K562 (cell line): ENCODE measurements around the gene MRPL27. TPM values are rescaled to one million over a fixed set of nuclear protein-coding genes. Genes with fewer than 3 reads are reported as not detected.

Experiments used
- ATAC-seq: fragments of 200-7000 bp; cut with Tn5 transposase; 3 replicates; pipeline ENCODE4 v1.9.1; 2020; ENCODE audit warnings: moderate library complexity
- BruUV-seq: library from RNA; stranded (reverse); fragments of 400-500 nt; replicated peaks from 2 replicates; lab custom pipeline; 2021; lab: Mats Ljungman, UMichigan
- CTCF ChIA-PET: fragments of 300-600 bp; formaldehyde crosslinking; extraction: SDS; loops from one replicate; lab custom pipeline; 2021; ENCODE audit warnings: low intra/inter-chr PET ratio; lab: Yijun Ruan, JAX
- POLR2A ChIA-PET: fragments of 300-600, 350-650 bp; sonication (Branson Sonifier 250); formaldehyde crosslinking; extraction: SDS; loops from one replicate; lab custom pipeline; 2021; ENCODE audit warnings: antibody characterized with exemption, inconsistent platforms; lab: Yijun Ruan, JAX
- DNase-seq, 4 experiments: peaks; one replicate each; pipeline versions ENCODE4 v3.0.0 to v3.0.0-alpha.2; 2011 to 2018; ENCODE audit warnings: low spot score in 3 of 4, mixed read lengths in 3 of 4; ENCODE audit errors: extremely low read depth in 1 of 4
- FAIRE-seq: peaks from 2 replicates; lab custom pipeline; 2011; peaks lifted over from hg19 to GRCh38; lab: Jason Lieb, UNC
- H2AFZ ChIP-seq: 2 replicates; pipeline ENCODE4 v1.6.0; 2011; ENCODE audit warnings: low read depth, low read length, control low read depth, inconsistent platforms
- H3K27ac ChIP-seq: fragments of 200-600 bp; 3 replicates; pipeline ENCODE4 v1.8.0; 2011; ENCODE audit warnings: low read depth, mild to moderate bottlenecking, control low read depth, inconsistent platforms, low read length, moderate library complexity, mixed read lengths; ENCODE audit errors: extremely low read depth
- H3K27me3 ChIP-seq, 2 experiments: fragments of 300-600 bp in 1 of 2; 2 replicates in 1 of 2; 3 replicates in 1 of 2; pipeline versions ENCODE4 v1.6.0 to v1.8.0; 2011; ENCODE audit warnings: inconsistent platforms in 2 of 2, low read length in 2 of 2, mild to moderate bottlenecking in 1 of 2, mixed read lengths in 1 of 2, moderate library complexity in 1 of 2; ENCODE audit not compliant: control insufficient read depth in 2 of 2, insufficient read depth in 2 of 2
- H3K36me3 ChIP-seq: fragments of 300-600 bp; 3 replicates; pipeline ENCODE4 v1.8.0; 2011; ENCODE audit warnings: mild to moderate bottlenecking, low read length, inconsistent platforms; ENCODE audit not compliant: control insufficient read depth, insufficient read depth
- H3K4me1 ChIP-seq, 2 experiments: fragments of 200-600 bp in 1 of 2; replicated peaks in 1 of 2; 2 replicates in 1 of 2; 3 replicates in 1 of 2; pipeline versions ENCODE4 v1.5.1 to v1.8.0; 2011; ENCODE audit warnings: inconsistent platforms in 2 of 2, low read length in 2 of 2, mild to moderate bottlenecking in 1 of 2, mixed read lengths in 1 of 2, moderate library complexity in 1 of 2; ENCODE audit not compliant: control insufficient read depth in 2 of 2, insufficient read depth in 2 of 2
- H3K4me2 ChIP-seq: 2 replicates; pipeline ENCODE4 v1.6.1; 2011; ENCODE audit warnings: low read length, control low read depth, inconsistent platforms, mixed read lengths; ENCODE audit not compliant: insufficient read depth
- H3K4me3 ChIP-seq: fragments of 200-600 bp; sonication (generic), shearing (Covaris generic); 2 replicates; pipeline ENCODE4 v1.5.1; 2016; ENCODE audit warnings: control low read depth, inconsistent platforms
- H3K79me2 ChIP-seq: fragments of 200-600 bp; 3 replicates; pipeline ENCODE4 v1.8.0; 2011; ENCODE audit warnings: low read length, inconsistent platforms; ENCODE audit not compliant: control insufficient read depth, insufficient read depth
- H3K9ac ChIP-seq, 2 experiments: 2 replicates each; pipeline versions ENCODE4 v1.6.0 to v1.6.1; 2011; ENCODE audit warnings: low read depth in 2 of 2, low read length in 2 of 2, control low read depth in 1 of 2, inconsistent platforms in 1 of 2, mild to moderate bottlenecking in 1 of 2, mixed read lengths in 1 of 2; ENCODE audit not compliant: insufficient read depth in 1 of 2
- H3K9me1 ChIP-seq: one replicate; pipeline ENCODE4 v1.6.0; 2011; ENCODE audit warnings: inconsistent platforms, mild to moderate bottlenecking, low read length, moderate library complexity; ENCODE audit not compliant: control insufficient read depth, insufficient read depth
- H3K9me3 ChIP-seq: replicated peaks from 2 replicates; pipeline ENCODE4 v1.5.1; 2011; ENCODE audit warnings: low read depth, low read length, inconsistent platforms; ENCODE audit not compliant: control insufficient read depth, insufficient read depth
- H4K20me1 ChIP-seq: replicated peaks from 2 replicates; pipeline ENCODE4 v1.6.1; 2011; ENCODE audit warnings: low read length, inconsistent platforms, mixed read lengths; ENCODE audit not compliant: control insufficient read depth, insufficient read depth
- BRF1 ChIP-seq: IDR thresholded peaks from 3 replicates; pipeline ENCODE4 v1.6.1; 2011; ENCODE audit warnings: borderline replicate concordance, mild to moderate bottlenecking; ENCODE audit not compliant: insufficient read length; ENCODE audit errors: extremely low read depth
- E2F8 ChIP-seq: fragments of 450-650 bp; IDR thresholded peaks from 2 replicates; pipeline ENCODE4 v1.7.1; 2018; ENCODE audit warnings: mild to moderate bottlenecking, low read depth; ENCODE audit not compliant: partially characterized antibody
- ELF2 ChIP-seq: fragments of 250-450 bp; sonication (Bioruptor Pico); IDR thresholded peaks from 2 replicates; pipeline ENCODE4 v1.5.0; 2021; ENCODE audit warnings: mild to moderate bottlenecking
- ETS2 ChIP-seq: IDR thresholded peaks from 2 replicates; pipeline ENCODE4 v1.6.1; 2016; ENCODE audit warnings: borderline replicate concordance, missing genetic modification characterization, mild to moderate bottlenecking, moderate library complexity, missing compliant biosample characterization; ENCODE audit not compliant: poor library complexity, severe bottlenecking
- FIP1L1 ChIP-seq: fragments of 200-400 bp; formaldehyde crosslinking; IDR thresholded peaks from 2 replicates; pipeline ENCODE4 v1.6.1; 2018; ENCODE audit warnings: mild to moderate bottlenecking, low read depth, low read length; ENCODE audit not compliant: poor library complexity, severe bottlenecking
- FOXA1 ChIP-seq: fragments of 450-650 bp; IDR thresholded peaks from 2 replicates; pipeline ENCODE4 v1.6.1; 2016; ENCODE audit warnings: mild to moderate bottlenecking, borderline replicate concordance
- FOXO4 ChIP-seq: fragments of 450-650 bp; formaldehyde crosslinking; IDR thresholded peaks from 2 replicates; pipeline ENCODE4 v1.4.0; 2020; ENCODE audit warnings: mild to moderate bottlenecking, moderate library complexity
- GABPA ChIP-seq: fragments of 200-800 bp; sonication (Bioruptor generic); conservative IDR thresholded peaks from 2 replicates; pipeline ENCODE4 v1.6.1; 2016; ENCODE audit warnings: low read depth, missing genetic modification characterization, missing compliant biosample characterization
- ILF3 ChIP-seq: fragments of 450-650 bp; IDR thresholded peaks from 2 replicates; pipeline ENCODE4 v1.6.1; 2018; ENCODE audit warnings: antibody characterized with exemption, mild to moderate bottlenecking, moderate library complexity, borderline replicate concordance
- MTA3 ChIP-seq: fragments of 450-650 bp; formaldehyde crosslinking; IDR thresholded peaks from 2 replicates; pipeline ENCODE4 v1.6.1; 2017; ENCODE audit warnings: mild to moderate bottlenecking, borderline replicate concordance
- NFIC ChIP-seq: fragments of 450-650 bp; IDR thresholded peaks from 2 replicates; pipeline ENCODE4 v1.6.1; 2017; ENCODE audit warnings: mild to moderate bottlenecking, inconsistent platforms
- THRAP3 ChIP-seq: fragments of 450-650 bp; IDR thresholded peaks from 2 replicates; pipeline ENCODE4 v1.6.1; 2016; ENCODE audit warnings: mild to moderate bottlenecking, inconsistent platforms, borderline replicate concordance
- ZNF133 ChIP-seq: fragments of 250-450 bp; sonication (Bioruptor Pico); IDR thresholded peaks from 2 replicates; pipeline ENCODE4 v1.4.0; 2020; ENCODE audit warnings: mild to moderate bottlenecking
- ZNF280B ChIP-seq: fragments of 250-450 bp; sonication (Bioruptor Pico); IDR thresholded peaks from 2 replicates; pipeline ENCODE4 v1.5.1; 2021; ENCODE audit warnings: mild to moderate bottlenecking
- WGBS: fragments of 100-300 bp; shearing (Covaris generic); methylation state at CpG from one replicate; pipeline ENCODE4 v1.1.6; 2016; ENCODE audit warnings: low coverage, mixed read lengths; ENCODE audit not compliant: insufficient coverage; ENCODE audit errors: missing lambda C conversion rate; 5-methylcytosine and 5-hydroxymethylcytosine counted together
- in situ Hi-C: fragments of 300-500 bp; cut with MboI; formaldehyde crosslinking; loops from 4 replicates; pipeline ENCODE4 v1.15.0; 2018; ENCODE audit warnings: inconsistent platforms, mixed read lengths
- intact Hi-C: fragments of 100-400 bp; cut with micrococcal nuclease; formaldehyde crosslinking; loops from 2 replicates; pipeline ENCODE4 v1.14.2; 2022
- polyA plus RNA-seq, 8 experiments: library from polyadenylated mRNA; depleted of rRNA in 4 of 8; stranded (reverse) in 5 of 8; unstranded in 3 of 8; fragments of >200 nt; fragmentation: Nextera tagmentation in 2 of 8; fragmentation: Illumina TruSeq in 1 of 8; extraction: Ambion mirVana in 2 of 8; extraction: Trizol in 1 of 8; gene quantifications; 2 replicates each; pipeline versions ENCODE4 v1.2.1 to v1.2.3, GENCODE V29; 2011 to 2014; ENCODE audit warnings: inconsistent platforms in 1 of 8, missing spikeins in 1 of 8
- total RNA-seq, 7 experiments: library from RNA; depleted of rRNA in 6 of 7; stranded (reverse); fragments of >200 nt in 6 of 7; fragmentation: Illumina TruSeq in 2 of 7; extraction: Trizol in 2 of 7; gene quantifications; 2 replicates each; pipeline versions ENCODE4 v1.2.1 to v1.2.3, GENCODE V29; 2011 to 2021; ENCODE audit warnings: low replicate concordance in 1 of 7

Gene MRPL27
- total and polyA plus RNA-seq, 9 of the 15 experiments (the other 6 are each of a cell fraction or from before 2014, with no cell fraction given), result 96.3 to 401 (median 142) TPM

- DNase-seq (peak; percentile 22 to 63 (median 46)), FAIRE-seq (peak; percentile 35), ATAC-seq (peak; percentile 63)
- peaks cover 55% of the 10 kb centered on the region for H3K79me2 ChIP-seq
- H3K4me3 ChIP-seq, result peak overlapping the region; percentile 87
- no peaks in the 10 kb centered on the region for H3K27me3 ChIP-seq
- no TSS peak for BruUV-seq
- 1% methylated on average over 28 of the region's 30 CpGs for WGBS
- no peak overlapping the region; the same call in 1 of the 2 replicates for H2AFZ ChIP-seq
- H3K36me3 ChIP-seq, result peaks cover 49% of the 10 kb centered on the region
- H3K9me1 ChIP-seq, result no peaks in the 10 kb centered on the region
- in situ Hi-C loops (no loop called here), intact Hi-C loops (loop anchor here (2.0 kb wide), 2 partner anchors 30 to 82 kb away; partner anchors contain the start of genes ACSF2 and RSAD1)
- POLR2A ChIA-PET, result interaction anchor here (0.5 to 6.4 kb wide), 9 partner anchors 10 to 290 kb away, joined by 3 to 129 read pairs (median 5); no protein-coding TSS in a partner anchor
- peak overlapping the region; percentile 98 to 99 for H3K9ac ChIP-seq
- H4K20me1 ChIP-seq, result 0 out of 2 replicates have a peak, but pooled peaks cover 16% of the 10 kb centered on the region
- CTCF ChIA-PET, result interaction anchor here (2.5 kb wide), 1 partner anchor 82 kb away, joined by 9 read pairs; the partner anchor contains the start of gene RSAD1
- peak overlapping the region; percentile 93 for H3K4me2 ChIP-seq
- no peaks in the 10 kb centered on the region for H3K9me3 ChIP-seq
- H3K4me1 ChIP-seq, result peaks cover 16 to 29% of the 10 kb centered on the region in 2 experiments; a peak in 4 of 5 replicates
- H3K27ac ChIP-seq, result peak overlapping the region; percentile 93
- TF ChIP-seq ZNF133 (CRISPR knock-in tag), result no peak
- no peak for TF ChIP-seq FOXO4 (CRISPR knock-in tag)
- TF ChIP-seq NFIC, result peak; percentile 94
- TF ChIP-seq ETS2, result no peak
- no peak for TF ChIP-seq GABPA (tag)
- no peak for TF ChIP-seq ILF3
- no peak for TF ChIP-seq MTA3
- no peak for TF ChIP-seq E2F8
- no peak for TF ChIP-seq FIP1L1
- no peak for TF ChIP-seq ELF2 (CRISPR knock-in tag)
- TF ChIP-seq FOXA1, result no peak
- no peak for TF ChIP-seq BRF1
- TF ChIP-seq THRAP3, result no peak
- no peak for TF ChIP-seq ZNF280B
These were observed 23.5 kb upstream of the MRPL27 start for GRCh38 chr17:50396261-50397110.
